HG03469 (cell line): ENCODE data around the gene GIMAP5.
"Not testable (repeated sequence)": the region's sequence is repeated elsewhere in the genome, so short reads cannot be mapped to it uniquely, and the experiment has no call there.

Source experiments
- ATAC-seq: cut with Tn5 transposase; IDR thresholded peaks from one replicate; pipeline ENCODE4 v1.9.1; 2021; ENCODE audit warnings: mild to moderate bottlenecking, moderate library complexity, moderate number of reproducible peaks; ENCODE audit not compliant: unreplicated experiment

GIMAP5 gene

DNA sequence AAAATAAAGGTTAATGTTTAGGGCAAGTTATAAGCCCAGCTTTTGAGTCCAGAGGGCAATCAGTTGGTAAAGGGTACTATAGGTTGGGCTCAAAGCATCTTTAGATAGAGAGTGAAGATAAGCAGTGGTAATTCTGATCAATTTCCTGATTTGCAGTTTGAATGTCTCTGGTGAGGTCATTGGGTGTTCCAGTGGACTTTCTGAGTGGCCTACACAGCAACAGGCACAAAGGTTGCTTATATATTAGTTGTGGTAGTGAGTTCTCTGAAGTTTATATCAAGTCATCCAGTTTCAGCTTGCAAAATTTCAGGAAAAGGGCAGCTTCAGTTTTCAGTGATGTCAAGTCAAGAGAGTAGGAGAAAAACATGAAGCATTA lies 29.1 kb downstream of the GIMAP5 start:
- no peak for ATAC-seq

GRCh38 chr7:150769768-150770167 lies 32.5 kb downstream of the GIMAP5 start:
- ATAC-seq: no peak

- not testable (repeated sequence) for ATAC-seq
Observed at GRCh38 chr7:150774131-150774530, 36.9 kb downstream of the GIMAP5 start.

DNA sequence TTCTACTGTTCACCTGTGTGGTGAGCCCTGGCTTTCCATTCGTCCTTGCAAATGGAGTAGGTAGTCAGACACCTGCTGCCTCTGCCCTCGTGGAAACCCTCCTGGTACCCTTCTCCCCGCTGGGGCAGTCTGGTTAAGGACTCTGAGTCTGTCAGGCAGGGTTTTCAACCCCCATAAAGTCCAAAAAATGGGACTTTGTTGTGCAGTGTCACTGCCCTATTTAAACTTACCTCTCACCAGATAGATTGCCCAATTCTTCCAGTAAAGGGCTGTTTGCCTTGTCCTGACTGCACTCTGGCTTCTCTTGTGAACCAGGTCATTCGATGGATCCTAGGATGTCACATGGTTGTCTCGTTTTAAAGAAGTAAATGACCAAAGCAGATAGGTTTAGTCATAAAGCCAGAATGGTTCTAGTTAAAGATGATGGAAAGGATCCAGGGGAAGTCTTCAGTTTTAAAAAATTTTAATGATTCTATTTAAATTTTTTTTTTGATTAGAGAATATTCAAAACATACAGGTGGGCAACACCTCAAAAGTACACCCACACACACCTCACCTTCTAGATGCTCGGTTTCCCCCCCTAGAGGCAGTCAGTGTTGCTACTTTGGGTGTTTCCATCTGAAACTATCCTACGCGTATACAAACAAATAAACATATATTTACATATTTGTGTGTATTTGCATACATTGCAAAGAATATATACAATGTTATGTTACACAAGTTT lies 41.0 kb downstream of the GIMAP5 start:
- ATAC-seq: no peak

- no peak for ATAC-seq
Observed at GRCh38 chr7:150778738-150779301, 41.6 kb downstream of the GIMAP5 start.

- no peak for ATAC-seq
Observed at GRCh38 chr7:150780292-150780691, 43.1 kb downstream of the GIMAP5 start.

DNA sequence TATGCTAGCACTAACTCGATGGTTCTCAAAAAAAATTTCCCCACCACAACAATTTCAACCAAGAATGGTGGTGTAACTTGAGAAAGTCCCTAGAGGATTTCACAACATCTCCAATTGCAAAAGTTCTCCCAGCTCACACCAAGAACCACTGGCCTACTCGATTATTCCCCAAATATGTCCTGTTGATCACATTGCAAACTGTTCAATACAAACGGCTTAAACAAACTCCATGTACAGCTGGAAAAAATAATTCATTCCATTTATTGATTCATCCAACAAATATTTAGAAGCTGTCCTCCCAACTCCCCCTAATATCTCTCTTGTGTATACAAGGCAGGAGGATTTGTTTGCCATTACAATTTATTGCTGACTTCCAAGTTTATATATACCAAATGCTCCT lies 43.9 kb downstream of the GIMAP5 start:
- no peak for ATAC-seq

- no peak for ATAC-seq
Observed at GRCh38 chr7:150781961-150782360, 44.7 kb downstream of the GIMAP5 start.

GRCh38 chr7:150784120-150784736 lies 47.0 kb downstream of the GIMAP5 start:
- ATAC-seq: no peak

GRCh38 chr7:150784954-150785353 lies 47.7 kb downstream of the GIMAP5 start:
- no peak for ATAC-seq

DNA sequence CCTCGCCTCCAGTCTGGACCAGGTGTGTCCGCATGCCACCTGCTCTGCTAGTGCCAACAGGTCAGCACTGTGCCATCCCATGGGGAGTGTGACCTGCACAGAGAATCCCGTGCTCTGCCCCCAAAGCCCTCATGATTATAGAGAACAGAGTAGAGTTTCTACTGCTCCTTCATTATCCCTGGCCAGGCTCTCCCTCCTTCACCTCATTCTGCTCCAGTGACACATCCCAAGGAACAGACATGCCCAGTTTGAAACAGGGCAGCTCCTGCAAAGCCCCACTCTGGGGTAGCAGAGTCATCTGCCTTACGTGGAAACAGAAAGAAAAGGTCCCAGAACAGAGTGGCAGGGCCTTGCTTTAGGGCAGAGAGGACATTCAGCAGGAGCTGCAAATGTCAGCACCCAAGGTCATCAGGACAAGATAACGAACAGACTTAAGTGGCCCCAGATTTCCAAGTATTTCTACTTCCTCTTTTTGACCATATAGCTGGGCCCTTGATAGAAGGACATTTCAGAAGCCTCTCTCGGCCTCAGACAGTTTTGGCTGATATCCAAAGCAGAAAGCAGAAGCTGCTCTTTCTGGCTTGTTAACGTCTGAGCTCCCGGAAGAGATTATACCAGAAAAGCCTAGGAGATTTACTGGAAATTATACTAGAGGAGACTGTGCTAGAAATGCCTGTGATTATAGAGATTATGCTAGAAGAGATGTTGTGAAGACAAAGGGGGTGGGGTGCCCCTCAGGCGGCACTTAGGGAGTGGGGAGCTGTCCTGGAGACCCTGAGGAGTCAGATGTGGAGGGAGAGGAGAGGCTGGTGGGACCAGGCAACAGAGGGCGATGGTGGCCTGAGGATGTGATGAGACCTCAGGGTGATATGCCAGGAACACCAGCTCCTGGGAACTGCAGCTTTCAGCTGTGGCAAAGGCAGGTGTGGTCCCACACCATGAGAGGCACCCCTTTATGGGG lies 50.4 kb downstream of the GIMAP5 start:
- ATAC-seq: no peak

- ATAC-seq: no peak
Observed at GRCh38 chr7:150788474-150789269, 51.5 kb downstream of the GIMAP5 start.

GRCh38 chr7:150790416-150791075 lies 53.3 kb downstream of the GIMAP5 start:
- ATAC-seq: no peak

- ATAC-seq: no peak
Observed at GRCh38 chr7:150791304-150791703, 54.1 kb downstream of the GIMAP5 start.

DNA sequence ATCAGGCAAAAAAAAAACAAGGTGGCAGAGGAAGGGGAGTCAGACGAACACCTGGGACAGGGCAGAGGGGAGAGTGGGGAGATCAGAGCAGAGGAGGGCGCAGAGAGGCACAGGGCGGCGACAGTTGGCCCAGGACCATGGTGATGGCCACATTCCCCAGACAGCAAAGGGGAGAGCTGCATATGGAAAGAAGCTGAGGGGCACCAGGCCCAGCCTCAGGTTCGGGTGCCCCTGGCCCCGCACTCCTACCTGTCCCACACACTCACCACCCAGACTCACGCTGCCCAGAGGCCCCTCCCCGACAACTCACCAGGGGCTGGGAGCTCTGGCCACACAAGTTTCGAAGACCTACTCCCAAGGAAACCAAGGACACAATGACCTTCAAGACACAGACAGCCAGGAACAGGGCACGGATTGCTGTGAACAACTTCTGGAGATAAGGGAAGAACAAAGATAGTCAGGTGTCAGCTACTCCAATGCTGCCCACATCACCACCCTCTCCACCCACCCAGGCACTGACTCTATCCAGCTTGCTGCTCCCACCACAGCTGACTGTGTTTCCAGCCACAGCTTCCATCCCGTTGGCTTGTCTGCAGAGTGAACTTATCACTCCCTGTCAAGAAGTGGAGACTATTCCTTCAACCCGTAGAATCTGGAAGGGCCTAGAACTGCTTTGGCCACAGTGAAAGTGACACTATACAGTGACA lies 54.7 kb downstream of the GIMAP5 start:
- no peak for ATAC-seq
